Right cardiac atrium (tissue), 5 donors: ENCODE results near the gene FAM20C. TPM values are rescaled to one million over a fixed set of nuclear protein-coding genes. Genes with fewer than 3 reads are reported as not detected.

ENCODE experiments used
- ATAC-seq, 2 donors: fragments of 200-7000 bp; cut with Tn5 transposase; one replicate each; pipeline versions ENCODE4 v1.8.0 to v1.9.1; 2020; ENCODE audit warnings: moderate library complexity in 2 of 2, mild to moderate bottlenecking in 1 of 2
- DNase-seq, 3 donors: peaks; one replicate each; pipeline ENCODE4 v3.0.0-alpha.2; 2020
- H3K27ac ChIP-seq: one replicate; pipeline ENCODE4 v1.5.1; 2013; ENCODE audit warnings: mild to moderate bottlenecking, low read length, control low read depth, moderate library complexity
- H3K27me3 ChIP-seq: one replicate; pipeline ENCODE4 v1.6.1; 2013; ENCODE audit not compliant: control insufficient read depth, insufficient read depth
- H3K4me1 ChIP-seq: one replicate; pipeline ENCODE4 v1.6.1; 2013; ENCODE audit warnings: low read length; ENCODE audit not compliant: control insufficient read depth, insufficient read depth
- H3K4me3 ChIP-seq: one replicate; pipeline ENCODE4 v1.5.1; 2013; ENCODE audit warnings: low read length, control low read depth
- H3K9me3 ChIP-seq: one replicate; pipeline ENCODE4 v1.6.1; 2013; ENCODE audit warnings: low read length; ENCODE audit not compliant: control insufficient read depth
- WGBS: extraction: QIAGEN DNeasy Blood & Tissue Kit; methylation state at CpG from one replicate; pipeline ENCODE4 v1.1.7; 2013; 5-methylcytosine and 5-hydroxymethylcytosine counted together
- intact Hi-C, 4 donors: fragments of 100-400 bp; cut with DNase I; formaldehyde crosslinking; loops; one replicate each; pipeline versions ENCODE4 v1.11.0 to v1.14.0; 2022 to 2023
- polyA plus RNA-seq: library from polyadenylated mRNA; stranded (reverse); fragments of 200-250 nt; gene quantifications from one replicate; pipeline ENCODE4 v1.2.3, GENCODE V29; 2013
- total RNA-seq, 4 donors: library from RNA; stranded (reverse); fragmentation: NEBNext Ultra II Directional; extraction: Animal tissue kit (Norgen Biotek cat#: 25700); gene quantifications; one replicate each; pipeline ENCODE4 v1.2.1, GENCODE V29; 2021
- donor health status: healthy with polysubstance abuse.
- donor health status: DM: no; HTN: yes; CAD: no.
- donor health status: DM: no; HTN: no; CAD: no.
- donor health status: DM: no; HTN: yes; CAD: no; lungs with severe emphysema.
- donor health status: DM: yes; HTN: yes; CAD: no.

Gene FAM20C
- total and polyA plus RNA-seq, 5 donors = 17.6 to 46.3 (median 29.7) TPM

GRCh38 chr7:251005-251404, 58.6 kb downstream of the FAM20C start:
- H3K4me3 ChIP-seq = no peak overlapping the region
- H3K27me3 ChIP-seq = no peaks in the 10 kb centered on the region
- no peaks in the 10 kb centered on the region for H3K9me3 ChIP-seq
- no peaks in the 10 kb centered on the region for H3K4me1 ChIP-seq
- H3K27ac ChIP-seq = no peak overlapping the region
- intact Hi-C loops = no loop called here
- 97% methylated on average over 20 of the region's 20 CpGs for WGBS
- no peak for ATAC-seq
- peak; percentile 4 to 19 (median 18) for DNase-seq

GRCh38 chr7:251446-252175, 59.2 kb downstream of the FAM20C start:
- DNase-seq (peak; percentile 2 to 45 (median 38)), ATAC-seq (no peak)
- H3K9me3 ChIP-seq = no peaks in the 10 kb centered on the region
- intact Hi-C loops = no loop called here
- H3K27me3 ChIP-seq = no peaks in the 10 kb centered on the region
- no peak overlapping the region for H3K4me3 ChIP-seq
- no peak overlapping the region for H3K27ac ChIP-seq
- 89% methylated on average over 21 of the region's 21 CpGs for WGBS
- H3K4me1 ChIP-seq = no peaks in the 10 kb centered on the region

GRCh38 chr7:252216-252965, 60.0 kb downstream of the FAM20C start:
- H3K27me3 ChIP-seq = no peaks in the 10 kb centered on the region
- H3K4me3 ChIP-seq = no peak overlapping the region
- H3K27ac ChIP-seq = no peak overlapping the region
- ATAC-seq = no peak
- no peaks in the 10 kb centered on the region for H3K9me3 ChIP-seq
- WGBS = 93% methylated on average over 29 of the region's 29 CpGs
- no peaks in the 10 kb centered on the region for H3K4me1 ChIP-seq
- peak in 2 of 3 donors; percentile 18 to 44 for DNase-seq
- intact Hi-C loops = no loop called here

- no peaks in the 10 kb centered on the region for H3K4me1 ChIP-seq
- no peak overlapping the region for H3K27ac ChIP-seq
- intact Hi-C loops = no loop called here
- no peaks in the 10 kb centered on the region for H3K27me3 ChIP-seq
- no peaks in the 10 kb centered on the region for H3K9me3 ChIP-seq
- ATAC-seq (no peak), DNase-seq (peak in 2 of 3 donors; percentile 25 to 44)
- 94% methylated on average over 22 of the region's 22 CpGs for WGBS
- H3K4me3 ChIP-seq = no peak overlapping the region
Measured at GRCh38 chr7:252981-253380, 60.6 kb downstream of the FAM20C start.

- Histone ChIP-seq H3K27ac (no peak overlapping the region), H3K4me3 (no peak overlapping the region), H3K9me3 (no peaks in the 10 kb centered on the region), H3K4me1 (no peaks in the 10 kb centered on the region), H3K27me3 (no peaks in the 10 kb centered on the region)
- intact Hi-C loops = no loop called here
- ATAC-seq (no peak), DNase-seq (peak; percentile 7 to 52 (median 45))
- WGBS = 94% methylated on average over 41 of the region's 41 CpGs
Measured at GRCh38 chr7:253581-254336, 61.4 kb downstream of the FAM20C start.

GRCh38 chr7:254337-255037, 62.1 kb downstream of the FAM20C start:
- Histone ChIP-seq H3K4me1 (no peaks in the 10 kb centered on the region), H3K27me3 (no peaks in the 10 kb centered on the region), H3K4me3 (no peak overlapping the region), H3K27ac (no peak overlapping the region), H3K9me3 (no peaks in the 10 kb centered on the region)
- DNase-seq (peak in 2 of 3 donors; percentile 9 to 30), ATAC-seq (no peak)
- 94% methylated on average over 31 of the region's 31 CpGs for WGBS
- intact Hi-C loops = no loop called here

- Histone ChIP-seq H3K4me1 (no peaks in the 10 kb centered on the region), H3K27ac (no peak overlapping the region), H3K9me3 (no peaks in the 10 kb centered on the region), H3K4me3 (no peak overlapping the region), H3K27me3 (no peaks in the 10 kb centered on the region)
- ATAC-seq = no peak
- intact Hi-C loops = no loop called here
- DNase-seq = no peak
- WGBS = 93% methylated on average over 19 of the region's 19 CpGs
Measured at GRCh38 chr7:255038-255435, 62.7 kb downstream of the FAM20C start.

GRCh38 chr7:255721-256361, 63.5 kb downstream of the FAM20C start:
- intact Hi-C loops = no loop called here
- Histone ChIP-seq H3K27ac (no peak overlapping the region), H3K4me1 (no peaks in the 10 kb centered on the region), H3K9me3 (no peaks in the 10 kb centered on the region), H3K4me3 (no peak overlapping the region), H3K27me3 (no peaks in the 10 kb centered on the region)
- peak; percentile 14 to 51 (median 43) for DNase-seq
- WGBS = 97% methylated on average over 44 of the region's 44 CpGs
- ATAC-seq = no peak

- WGBS = 98% methylated on average over 38 of the region's 38 CpGs
Measured at GRCh38 chr7:256461-256940, 64.1 kb downstream of the FAM20C start.

GRCh38 chr7:256981-257646, 64.7 kb downstream of the FAM20C start:
- intact Hi-C loops = no loop called here
- no peak overlapping the region for H3K4me3 ChIP-seq
- DNase-seq (peak; percentile 5 to 44 (median 32)), ATAC-seq (no peak)
- 96% methylated on average over 29 of the region's 29 CpGs for WGBS
- no peaks in the 10 kb centered on the region for H3K9me3 ChIP-seq
- H3K27me3 ChIP-seq = no peaks in the 10 kb centered on the region
- H3K27ac ChIP-seq = no peak overlapping the region
- no peaks in the 10 kb centered on the region for H3K4me1 ChIP-seq

More at GRCh38 chr7:256461-256940, 64.1 kb downstream of the FAM20C start:
- ATAC-seq (no peak), DNase-seq (peak; percentile 10 to 59 (median 56))
- Histone ChIP-seq H3K27ac (no peak overlapping the region), H3K27me3 (no peaks in the 10 kb centered on the region), H3K9me3 (no peaks in the 10 kb centered on the region), H3K4me1 (no peaks in the 10 kb centered on the region), H3K4me3 (no peak overlapping the region)
- intact Hi-C loops = no loop called here
